Sigmoid colon (tissue), 4 donors: ENCODE results near the gene C11orf16.

Experiments
- EP300 ChIP-seq, 4 donors: sonication (generic); formaldehyde crosslinking; IDR thresholded peaks; one replicate each; pipeline ENCODE4 v1.6.1; 2017; ENCODE audit warnings: antibody characterized with exemption in 4 of 4
- POLR2A ChIP-seq, 2 donors: fragments of 450-650 bp; IDR thresholded peaks; one replicate each; pipeline ENCODE4 v1.6.1; 2016; ENCODE audit warnings: antibody characterized with exemption in 2 of 2, mild to moderate bottlenecking in 2 of 2, moderate library complexity in 2 of 2
- POLR2AphosphoS5 ChIP-seq, 4 donors: sonication (generic); formaldehyde crosslinking; IDR thresholded peaks; one replicate each; pipeline ENCODE4 v1.6.1; 2017; ENCODE audit warnings: antibody characterized with exemption in 4 of 4
- TF ChIP-seq, protein P1 (sequence below), 4 experiments: fragments of 450-650 bp in 3 of 4; fragments of 200-600 bp in 1 of 4; IDR thresholded peaks; one replicate each; pipeline ENCODE4 v1.5.1; 2016 to 2019; ENCODE audit warnings: antibody characterized with exemption in 4 of 4, mild to moderate bottlenecking in 3 of 4, moderate library complexity in 2 of 4

DNA sequence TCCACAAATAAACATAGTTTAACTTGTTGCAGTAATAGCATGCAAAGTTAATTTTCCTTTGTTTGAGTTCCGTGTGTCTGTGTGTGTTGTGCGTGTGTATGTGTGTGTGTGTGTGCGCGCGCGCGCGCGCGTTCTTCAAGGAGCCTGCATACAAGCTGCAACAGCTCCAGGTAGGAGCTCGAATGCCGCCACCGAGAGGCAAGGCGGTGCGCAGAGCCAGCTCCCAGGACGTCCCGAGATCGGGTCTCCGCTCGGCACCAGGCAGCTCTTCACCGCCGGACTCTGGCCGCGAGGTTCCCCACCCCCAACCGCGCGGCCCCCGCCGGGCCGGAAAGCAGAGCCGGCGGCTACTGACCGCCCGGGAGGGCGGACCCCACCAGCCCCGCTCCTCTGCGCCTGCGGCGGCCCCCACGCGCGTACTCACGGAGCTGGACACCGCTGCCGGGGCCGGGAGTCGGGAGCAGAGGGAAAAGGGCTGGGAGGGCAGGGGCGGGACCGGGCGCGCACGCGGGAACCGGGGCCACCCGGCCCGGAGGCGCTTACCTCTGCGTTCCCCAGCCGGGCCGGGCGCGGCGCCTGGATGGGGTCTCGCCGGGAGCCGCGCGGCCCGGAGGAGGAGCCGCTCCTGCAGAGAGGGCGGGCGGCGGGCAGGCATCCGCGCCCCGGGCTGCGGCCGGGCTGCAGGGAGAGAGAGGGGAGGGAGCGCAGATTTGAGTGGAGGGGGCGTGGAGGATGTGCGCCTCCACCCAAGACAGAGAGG, 62.2 kb downstream of the C11orf16 start:
- TF ChIP-seq, protein P1, sequence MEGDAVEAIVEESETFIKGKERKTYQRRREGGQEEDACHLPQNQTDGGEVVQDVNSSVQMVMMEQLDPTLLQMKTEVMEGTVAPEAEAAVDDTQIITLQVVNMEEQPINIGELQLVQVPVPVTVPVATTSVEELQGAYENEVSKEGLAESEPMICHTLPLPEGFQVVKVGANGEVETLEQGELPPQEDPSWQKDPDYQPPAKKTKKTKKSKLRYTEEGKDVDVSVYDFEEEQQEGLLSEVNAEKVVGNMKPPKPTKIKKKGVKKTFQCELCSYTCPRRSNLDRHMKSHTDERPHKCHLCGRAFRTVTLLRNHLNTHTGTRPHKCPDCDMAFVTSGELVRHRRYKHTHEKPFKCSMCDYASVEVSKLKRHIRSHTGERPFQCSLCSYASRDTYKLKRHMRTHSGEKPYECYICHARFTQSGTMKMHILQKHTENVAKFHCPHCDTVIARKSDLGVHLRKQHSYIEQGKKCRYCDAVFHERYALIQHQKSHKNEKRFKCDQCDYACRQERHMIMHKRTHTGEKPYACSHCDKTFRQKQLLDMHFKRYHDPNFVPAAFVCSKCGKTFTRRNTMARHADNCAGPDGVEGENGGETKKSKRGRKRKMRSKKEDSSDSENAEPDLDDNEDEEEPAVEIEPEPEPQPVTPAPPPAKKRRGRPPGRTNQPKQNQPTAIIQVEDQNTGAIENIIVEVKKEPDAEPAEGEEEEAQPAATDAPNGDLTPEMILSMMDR (IDR thresholded peaks at IDR 0.05): no peak
- no peak for TF ChIP-seq POLR2A (IDR thresholded peaks at IDR 0.05)
- TF ChIP-seq EP300 (IDR thresholded peaks at IDR 0.05): no peak
- peak; percentile 31 to 54 (median 40) for TF ChIP-seq POLR2AphosphoS5 (IDR thresholded peaks at IDR 0.05)
